ENCODE results near the gene ZNF275. TPM values are rescaled to one million over a fixed set of nuclear protein-coding genes. Genes with fewer than 3 reads are reported as not detected.

Gene ZNF275
- total RNA-seq, 3 donors from 2014 or later = 8.3 to 13.3 (median 12.8) TPM

DNA sequence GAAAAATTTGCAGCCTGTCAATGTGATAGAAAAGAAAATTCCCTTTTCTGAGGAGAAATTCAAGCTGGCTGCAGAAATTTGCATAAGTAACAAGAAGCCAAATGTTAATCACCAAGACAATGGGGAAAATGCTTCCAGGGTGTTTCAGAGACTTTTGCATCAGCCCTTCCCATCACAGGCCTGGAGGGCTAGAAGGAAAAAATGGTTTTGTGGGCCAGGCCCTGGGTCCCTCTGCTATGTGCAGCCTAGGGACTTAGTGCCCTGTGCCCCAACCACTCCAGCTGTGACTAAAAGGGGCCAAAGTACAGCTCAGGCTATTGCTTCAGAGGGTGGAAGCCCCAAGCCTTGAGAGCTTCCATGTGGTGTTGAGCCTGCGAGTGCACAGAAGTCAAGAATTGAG, 23.9 kb downstream of the ZNF275 start:
- Histone ChIP-seq H3K27ac (no peak overlapping the region), H3K4me1 (no peaks in the 10 kb centered on the region), H3K4me3 (no peak overlapping the region), H3K27me3 (peaks cover 0 to 24% of the 10 kb centered on the region in 2 donors), H3K36me3 (no peaks in the 10 kb centered on the region), H3K9me3 (peaks cover 11 to 25% of the 10 kb centered on the region in 2 donors)
- TF ChIP-seq CTCF (IDR thresholded peaks at IDR 0.05) (no peak), POLR2A (IDR thresholded peaks at IDR 0.05) (no peak), POLR2AphosphoS5 (IDR thresholded peaks at IDR 0.05) (no peak)
- intact Hi-C loops (cut with DNase I; ENCODE audit: low total_unique reads) = no loop called here
- no peak for DNase-seq (ENCODE audit: low spot score in 2 of 2)

GRCh38 chrX:153361781-153362397, 27.9 kb downstream of the ZNF275 start:
- DNase-seq (ENCODE audit: low spot score in 2 of 2) = no peak
- intact Hi-C loops (cut with DNase I; ENCODE audit: low total_unique reads) = no loop called here
- no peak for TF ChIP-seq POLR2AphosphoS5 (IDR thresholded peaks at IDR 0.05)

DNA sequence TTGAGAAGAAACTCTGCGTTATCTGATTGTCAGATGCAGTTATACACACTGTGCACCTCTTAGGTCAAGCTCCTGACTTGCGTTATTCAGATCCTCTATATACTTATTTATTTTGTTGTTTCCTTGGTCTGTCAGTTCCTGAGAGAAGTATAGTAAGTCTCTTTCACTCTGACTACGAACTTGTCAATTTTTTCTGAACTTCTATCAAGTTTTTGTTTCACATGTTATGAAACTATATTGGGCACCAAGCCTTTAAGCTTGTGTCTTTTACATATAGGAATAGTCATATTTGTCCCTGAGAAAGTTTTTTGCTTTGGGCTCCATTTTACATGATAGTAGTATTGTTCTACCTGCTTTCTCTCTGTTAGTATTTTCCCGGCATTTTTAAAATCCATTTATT, 31.7 kb downstream of the ZNF275 start:
- no peak for DNase-seq (ENCODE audit: low spot score in 2 of 2)
- H3K36me3 ChIP-seq = no peaks in the 10 kb centered on the region
- intact Hi-C loops (cut with DNase I; ENCODE audit: low total_unique reads) = no loop called here
- H3K27me3 ChIP-seq = peaks cover 0 to 24% of the 10 kb centered on the region in 2 donors
- no peaks in the 10 kb centered on the region for H3K4me1 ChIP-seq
- no peak for TF ChIP-seq POLR2A (IDR thresholded peaks at IDR 0.05)
- H3K9me3 ChIP-seq = no peaks in the 10 kb centered on the region
- no peak overlapping the region for H3K4me3 ChIP-seq
- H3K27ac ChIP-seq = no peak overlapping the region

More at GRCh38 chrX:153361781-153362397, 27.9 kb downstream of the ZNF275 start:
- no peak overlapping the region for H3K4me3 ChIP-seq
- peaks cover 0 to 15% of the 10 kb centered on the region in 2 donors for H3K27me3 ChIP-seq
- H3K36me3 ChIP-seq = no peaks in the 10 kb centered on the region
- no peak overlapping the region for H3K27ac ChIP-seq
- peaks cover 11 to 17% of the 10 kb centered on the region in 2 donors for H3K9me3 ChIP-seq
- H3K4me1 ChIP-seq = no peaks in the 10 kb centered on the region

- Histone ChIP-seq H3K27me3 (peaks cover 0 to 24% of the 10 kb centered on the region in 2 donors), H3K36me3 (no peaks in the 10 kb centered on the region), H3K9me3 (no peaks in the 10 kb centered on the region), H3K4me1 (no peaks in the 10 kb centered on the region), H3K4me3 (no peak overlapping the region), H3K27ac (no peak overlapping the region)
- TF ChIP-seq CTCF (IDR thresholded peaks at IDR 0.05) (no peak), POLR2A (IDR thresholded peaks at IDR 0.05) (no peak), POLR2AphosphoS5 (IDR thresholded peaks at IDR 0.05) (no peak)
- DNase-seq (ENCODE audit: low spot score in 2 of 2) = no peak
- intact Hi-C loops (cut with DNase I; ENCODE audit: low total_unique reads) = no loop called here
These were observed 32.2 kb downstream of the ZNF275 start for GRCh38 chrX:153366119-153366518.

- intact Hi-C loops (cut with DNase I; ENCODE audit: low total_unique reads) = no loop called here
- H3K9me3 ChIP-seq = no peaks in the 10 kb centered on the region
These were observed 33.1 kb downstream of the ZNF275 start for GRCh38 chrX:153366878-153367538.

More at GRCh38 chrX:153366878-153367538, 33.1 kb downstream of the ZNF275 start:
- Histone ChIP-seq H3K36me3 (no peaks in the 10 kb centered on the region), H3K4me1 (no peaks in the 10 kb centered on the region), H3K27ac (no peak overlapping the region), H3K4me3 (no peak overlapping the region), H3K27me3 (peaks cover 0 to 31% of the 10 kb centered on the region in 2 donors)
- TF ChIP-seq POLR2AphosphoS5 (IDR thresholded peaks at IDR 0.05) = no peak
- no peak for TF ChIP-seq CTCF (IDR thresholded peaks at IDR 0.05)
- DNase-seq (ENCODE audit: low spot score in 2 of 2) = no peak

Measured in breast epithelium (tissue), 4 donors.